Measurements from ENCODE around the gene TMEM233.

The TMEM233 gene

GRCh38 chr12:119593578-119594398 lies at the start of gene TMEM233:
Gene TMEM233, plus strand, starts transcription at chr12:119593774. Its CDS starts 75 bp downstream, at chr12:119593849.
- DNase-seq, result no peak

- DNase-seq, result peak; percentile 59
These were observed 48.6 kb upstream of the TMEM233 start for GRCh38 chr12:119544765-119545625.

GRCh38 chr12:119546340-119546739 lies 47.2 kb upstream of the TMEM233 start:
- no peak for DNase-seq

- no peak for DNase-seq
These were observed 46.6 kb upstream of the TMEM233 start for GRCh38 chr12:119547001-119547400.

GRCh38 chr12:119556854-119557253 lies 36.7 kb upstream of the TMEM233 start:
- no peak for DNase-seq

GRCh38 chr12:119565404-119565803 lies 28.2 kb upstream of the TMEM233 start:
- no peak for DNase-seq

GRCh38 chr12:119570771-119571170 lies 22.8 kb upstream of the TMEM233 start:
- no peak for DNase-seq

- no peak for DNase-seq
These were observed 20.5 kb upstream of the TMEM233 start for GRCh38 chr12:119573086-119573485.

- no peak for DNase-seq
These were observed 19.3 kb upstream of the TMEM233 start for GRCh38 chr12:119574255-119574654.

GRCh38 chr12:119576118-119576810 lies 17.3 kb upstream of the TMEM233 start:
- no peak for DNase-seq

GRCh38 chr12:119576915-119577314 lies 16.7 kb upstream of the TMEM233 start:
- DNase-seq, result no peak

GRCh38 chr12:119578112-119578511 lies 15.5 kb upstream of the TMEM233 start:
- DNase-seq, result no peak

- no peak for DNase-seq
These were observed 4.5 kb upstream of the TMEM233 start for GRCh38 chr12:119589097-119589496.

- DNase-seq, result no peak
These were observed 3.9 kb upstream of the TMEM233 start for GRCh38 chr12:119589634-119590033.

GRCh38 chr12:119592232-119592631 lies 1.3 kb upstream of the TMEM233 start:
- DNase-seq, result no peak

GRCh38 chr12:119594399-119594730 lies 791 bp downstream of the TMEM233 start:
- no peak for DNase-seq

- DNase-seq, result no peak
These were observed 1.3 kb downstream of the TMEM233 start for GRCh38 chr12:119594772-119595445.

GRCh38 chr12:119598159-119598558 lies 4.6 kb downstream of the TMEM233 start:
- no peak for DNase-seq

GRCh38 chr12:119601877-119602733 lies 8.5 kb downstream of the TMEM233 start:
- no peak for DNase-seq

- no peak for DNase-seq
These were observed 9.1 kb downstream of the TMEM233 start for GRCh38 chr12:119602734-119603094.

- DNase-seq, result no peak
These were observed 10.2 kb downstream of the TMEM233 start for GRCh38 chr12:119603767-119604166.

GRCh38 chr12:119609358-119609757 lies 15.8 kb downstream of the TMEM233 start:
- no peak for DNase-seq

Data from NCI-H446 treated with DMSO at 0.1 percent for 48 hours (cell line).